SU-DHL-6 (cell line): ENCODE results near the gene CTSH.

Experiments
- H2AFZ ChIP-seq: fragments of 200-600 bp; sonication (generic); 2 replicates; pipeline ENCODE4 v1.6.1; 2014; ENCODE audit warnings: low read depth, mild to moderate bottlenecking, moderate library complexity, mixed read lengths, antibody characterized with exemption, low read length; ENCODE audit not compliant: severe bottlenecking
- H3F3A ChIP-seq: fragments of 200-600 bp; shearing (Covaris generic); 2 replicates; pipeline ENCODE4 v1.6.0; 2016; ENCODE audit warnings: antibody characterized with exemption, mild to moderate bottlenecking; ENCODE audit not compliant: insufficient read depth
- H3K27ac ChIP-seq: fragments of 200-600 bp; sonication (generic); 2 replicates; pipeline ENCODE4 v1.5.1; 2016; ENCODE audit warnings: low read depth, mild to moderate bottlenecking, low read length, moderate library complexity, mixed read lengths
- H3K27me3 ChIP-seq: fragments of 200-600 bp; sonication (generic), shearing (Covaris generic); 2 replicates; pipeline ENCODE4 v1.6.0; 2014; ENCODE audit warnings: mild to moderate bottlenecking, low read length
- H3K36me3 ChIP-seq: fragments of 200-600 bp; sonication (generic); 2 replicates; pipeline ENCODE4 v1.6.1; 2014; ENCODE audit warnings: mild to moderate bottlenecking, low read length, mixed read lengths
- H3K4me2 ChIP-seq: fragments of 300-600, 200-600 bp; shearing (Covaris generic), sonication (generic); 2 replicates; pipeline ENCODE4 v1.6.0; 2014; ENCODE audit warnings: low read length, low read depth, mild to moderate bottlenecking; ENCODE audit not compliant: poor library complexity, severe bottlenecking
- H3K4me3 ChIP-seq: fragments of 200-600 bp; sonication (generic); 2 replicates; pipeline ENCODE4 v1.5.1; 2014; ENCODE audit warnings: antibody characterized with exemption, low read length, mild to moderate bottlenecking, mixed read lengths; ENCODE audit not compliant: insufficient read depth, poor library complexity, severe bottlenecking
- H3K79me2 ChIP-seq: fragments of 200-600 bp; sonication (generic); 2 replicates; pipeline ENCODE4 v1.6.1; 2014; ENCODE audit warnings: mild to moderate bottlenecking, low read length, moderate library complexity; ENCODE audit not compliant: insufficient read depth
- H3K9ac ChIP-seq: fragments of 200-600 bp; sonication (generic); 2 replicates; pipeline ENCODE4 v1.7.0; 2014; ENCODE audit warnings: mild to moderate bottlenecking, low read length
- H3K9me2 ChIP-seq: fragments of 200-600 bp; sonication (generic); replicated peaks from 2 replicates; pipeline ENCODE4 v1.6.1; 2014; ENCODE audit warnings: low read length; ENCODE audit not compliant: insufficient read depth
- H3K9me3 ChIP-seq: fragments of 200-600 bp; sonication (generic); 2 replicates; pipeline ENCODE4 v1.6.1; 2014; ENCODE audit warnings: low read length, mixed read lengths; ENCODE audit not compliant: insufficient read depth
- H4K20me1 ChIP-seq: fragments of 200-600 bp; sonication (generic); 2 replicates; pipeline ENCODE4 v1.6.1; 2014; ENCODE audit warnings: low read depth, mild to moderate bottlenecking, antibody characterized with exemption, low read length, moderate library complexity, mixed read lengths
- CTCF ChIP-seq: fragments of 200-600 bp; sonication (generic); IDR thresholded peaks from one replicate; pipeline ENCODE4 v1.5.1; 2017; ENCODE audit warnings: antibody characterized with exemption, mild to moderate bottlenecking, low read length, moderate library complexity; ENCODE audit not compliant: insufficient read depth, poor library complexity, severe bottlenecking
- EZH2phosphoT487 ChIP-seq: fragments of 200-600 bp; sonication (generic), shearing (Covaris generic); conservative IDR thresholded peaks from 2 replicates; pipeline ENCODE4 v1.6.1; 2018; ENCODE audit warnings: mild to moderate bottlenecking, antibody characterized with exemption, low read length, moderate library complexity, mixed read lengths

CTSH gene

DNA sequence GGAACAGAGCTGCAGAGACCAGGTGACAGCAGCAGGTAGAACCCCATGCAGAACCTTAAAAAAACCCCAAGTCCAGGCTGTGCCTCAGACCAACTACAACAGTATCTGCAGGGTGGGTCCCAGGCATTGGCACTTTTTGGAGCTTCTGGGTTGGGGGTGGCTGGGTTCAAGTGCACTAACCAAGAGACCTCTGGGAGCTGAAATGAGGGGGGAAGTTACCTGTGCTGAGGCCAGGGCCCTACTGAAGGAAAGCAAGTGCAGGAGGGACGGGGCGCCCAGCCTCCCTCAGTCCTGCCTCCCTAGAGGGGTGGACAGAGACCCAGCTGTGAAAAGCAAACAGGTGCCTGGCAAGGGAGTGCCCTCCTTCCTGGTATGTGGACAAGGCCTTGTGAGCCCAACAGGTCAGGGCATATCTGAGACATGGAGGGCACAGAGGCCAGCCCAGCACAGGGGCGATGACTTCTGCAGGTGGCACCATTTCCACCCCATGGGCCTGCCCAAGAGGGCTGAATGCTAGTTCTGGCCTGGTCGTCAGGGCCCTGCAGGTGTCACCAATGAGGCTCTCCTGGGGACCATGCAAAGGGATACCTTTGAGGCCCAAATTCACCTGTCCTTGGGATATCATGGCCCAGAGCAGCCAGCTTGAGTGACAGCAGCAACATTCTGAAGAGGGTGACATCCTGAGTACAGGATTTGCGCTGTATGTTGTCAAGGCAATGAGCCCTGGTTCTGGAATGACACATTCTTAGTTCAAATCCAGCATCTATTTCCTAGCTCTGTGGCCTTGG is 18.7 kb downstream of the CTSH start:
- Histone ChIP-seq H3K36me3 (no peaks in the 10 kb centered on the region), H3K27ac (no peak overlapping the region), H4K20me1 (no peaks in the 10 kb centered on the region), H3K9me2 (no peaks in the 10 kb centered on the region), H3K4me3 (no peak overlapping the region), H3K9me3 (no peaks in the 10 kb centered on the region), H3K27me3 (no peaks in the 10 kb centered on the region), H3K79me2 (no peaks in the 10 kb centered on the region), H3K9ac (no peak overlapping the region), H3F3A (no peaks in the 10 kb centered on the region), H2AFZ (no peak overlapping the region), H3K4me2 (no peak overlapping the region)
- TF ChIP-seq CTCF, result no peak
- TF ChIP-seq EZH2phosphoT487, result no peak

GRCh38 chr15:78925076-78925624 is 19.7 kb downstream of the CTSH start:
- Histone ChIP-seq H3K4me2 (no peak overlapping the region), H3K79me2 (no peaks in the 10 kb centered on the region), H3K9me2 (no peaks in the 10 kb centered on the region), H3K27ac (no peak overlapping the region), H3F3A (no peaks in the 10 kb centered on the region), H3K9ac (no peak overlapping the region), H4K20me1 (no peaks in the 10 kb centered on the region), H3K9me3 (no peaks in the 10 kb centered on the region), H3K36me3 (peaks cover under 1% of the 10 kb centered on the region; the same call in 1 of the 2 replicates), H3K27me3 (no peaks in the 10 kb centered on the region), H2AFZ (no peak overlapping the region), H3K4me3 (no peak overlapping the region)
- TF ChIP-seq EZH2phosphoT487 (no peak), CTCF (no peak)

DNA sequence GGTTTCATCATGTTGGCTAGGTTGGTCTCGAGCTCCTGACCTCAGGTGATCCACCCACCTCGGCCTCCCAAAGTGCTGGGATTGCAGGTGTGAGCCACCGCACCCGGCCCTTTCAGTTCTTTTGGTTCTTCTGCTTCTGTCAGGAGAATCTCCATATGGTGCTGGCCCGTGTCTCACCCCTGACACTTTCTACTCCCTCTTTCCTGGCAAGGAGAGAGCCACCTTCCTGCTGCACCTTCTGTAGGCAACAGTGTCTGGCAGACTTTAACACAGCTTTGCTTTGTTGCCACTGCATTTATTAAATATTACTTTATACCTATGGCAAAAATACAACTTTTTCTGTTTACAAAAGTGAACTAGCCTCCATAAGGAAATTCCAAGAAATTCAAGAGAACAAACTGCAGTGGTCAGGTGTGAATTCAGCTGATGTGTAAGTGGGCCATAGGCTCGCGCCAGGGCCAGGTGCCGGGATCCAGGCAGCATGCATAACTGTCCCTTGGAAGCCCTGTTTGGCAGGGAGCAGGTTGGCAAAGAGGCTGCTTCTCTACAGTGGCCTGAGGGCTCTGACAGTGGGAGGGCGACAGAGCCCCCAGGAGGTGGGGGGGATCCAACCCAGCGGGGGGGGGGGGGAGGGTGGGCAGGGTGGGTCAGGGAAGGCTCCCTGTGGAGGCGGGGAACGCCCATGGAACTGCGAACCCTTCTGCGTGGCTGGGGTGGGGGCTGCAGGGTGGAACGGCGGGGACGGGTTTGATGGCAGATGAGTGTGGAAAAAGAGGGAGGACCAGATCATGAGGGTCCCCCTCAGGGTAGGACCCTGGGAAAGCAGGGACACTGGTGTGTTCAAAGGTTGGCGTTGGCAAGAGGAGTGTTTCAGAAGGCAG is 21.1 kb downstream of the CTSH start:
- H3K9me3 ChIP-seq, result no peaks in the 10 kb centered on the region
- TF ChIP-seq CTCF, result no peak
- no peak for TF ChIP-seq EZH2phosphoT487
- peaks cover 6% of the 10 kb centered on the region; the same call in 1 of the 2 replicates for H3K36me3 ChIP-seq
- H3K27me3 ChIP-seq, result no peaks in the 10 kb centered on the region
- H4K20me1 ChIP-seq, result no peaks in the 10 kb centered on the region
- no peaks in the 10 kb centered on the region for H3K9me2 ChIP-seq
- H3K79me2 ChIP-seq, result no peaks in the 10 kb centered on the region
- no peak overlapping the region for H3K4me2 ChIP-seq
- H3K4me3 ChIP-seq, result no peak overlapping the region
- no peak overlapping the region for H3K27ac ChIP-seq
- H3F3A ChIP-seq, result no peaks in the 10 kb centered on the region
- no peak overlapping the region for H2AFZ ChIP-seq
- H3K9ac ChIP-seq, result no peak overlapping the region
